GM19023 (cell line): ENCODE results near the gene C17orf50.
A peak's percentile ranks its signal among the peaks of the same experiment; 100 is the strongest.
"Not testable (repeated sequence)": the region's sequence is repeated elsewhere in the genome, so short reads cannot be mapped to it uniquely, and the experiment has no call there.

Experiments used
- ATAC-seq: cut with Tn5 transposase; IDR thresholded peaks from one replicate; pipeline ENCODE4 v1.9.1; 2021; ENCODE audit warnings: mild to moderate bottlenecking, moderate library complexity; ENCODE audit not compliant: unreplicated experiment

The C17orf50 gene

DNA sequence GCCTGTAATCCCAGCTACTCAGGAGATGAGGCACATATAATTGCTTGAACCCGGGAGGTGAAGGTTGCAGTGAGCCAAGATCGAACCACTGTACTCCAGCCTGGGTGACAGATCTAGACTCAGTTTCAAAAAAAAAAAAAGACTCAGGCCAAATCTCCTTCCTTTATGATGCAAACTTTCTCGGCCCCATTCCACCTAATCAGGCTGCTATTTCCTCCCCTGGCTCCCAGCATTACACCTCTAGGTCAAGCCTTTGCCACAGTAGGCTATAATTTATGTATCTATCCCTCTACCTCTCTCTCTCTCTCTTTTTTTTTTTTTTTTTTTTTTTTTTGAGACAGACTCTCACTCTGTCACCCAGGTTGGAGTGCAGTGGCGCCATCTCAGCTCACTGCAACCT is 9.1 kb upstream of the C17orf50 start:
- ATAC-seq = not testable (repeated sequence)

DNA sequence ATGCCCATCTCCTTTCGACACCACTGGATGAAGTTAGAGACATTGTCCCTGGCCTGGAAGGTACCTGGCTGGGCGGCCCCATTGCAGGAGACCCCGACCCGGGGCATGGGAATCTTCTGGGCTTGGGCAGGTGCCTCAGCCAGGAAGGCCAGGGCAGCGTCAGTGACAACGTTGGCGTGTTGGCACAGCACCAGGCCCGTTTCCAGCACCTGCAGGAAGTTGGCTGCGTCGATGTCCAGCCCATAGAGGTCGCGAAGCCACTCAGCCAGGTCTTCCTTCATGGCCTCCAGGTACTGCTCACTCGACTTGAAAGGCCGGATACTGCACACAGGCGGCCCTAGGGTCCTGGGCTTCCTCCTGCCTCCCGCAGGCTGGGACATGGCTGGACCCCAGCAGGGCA is 8.2 kb upstream of the C17orf50 start:
- no peak for ATAC-seq

DNA sequence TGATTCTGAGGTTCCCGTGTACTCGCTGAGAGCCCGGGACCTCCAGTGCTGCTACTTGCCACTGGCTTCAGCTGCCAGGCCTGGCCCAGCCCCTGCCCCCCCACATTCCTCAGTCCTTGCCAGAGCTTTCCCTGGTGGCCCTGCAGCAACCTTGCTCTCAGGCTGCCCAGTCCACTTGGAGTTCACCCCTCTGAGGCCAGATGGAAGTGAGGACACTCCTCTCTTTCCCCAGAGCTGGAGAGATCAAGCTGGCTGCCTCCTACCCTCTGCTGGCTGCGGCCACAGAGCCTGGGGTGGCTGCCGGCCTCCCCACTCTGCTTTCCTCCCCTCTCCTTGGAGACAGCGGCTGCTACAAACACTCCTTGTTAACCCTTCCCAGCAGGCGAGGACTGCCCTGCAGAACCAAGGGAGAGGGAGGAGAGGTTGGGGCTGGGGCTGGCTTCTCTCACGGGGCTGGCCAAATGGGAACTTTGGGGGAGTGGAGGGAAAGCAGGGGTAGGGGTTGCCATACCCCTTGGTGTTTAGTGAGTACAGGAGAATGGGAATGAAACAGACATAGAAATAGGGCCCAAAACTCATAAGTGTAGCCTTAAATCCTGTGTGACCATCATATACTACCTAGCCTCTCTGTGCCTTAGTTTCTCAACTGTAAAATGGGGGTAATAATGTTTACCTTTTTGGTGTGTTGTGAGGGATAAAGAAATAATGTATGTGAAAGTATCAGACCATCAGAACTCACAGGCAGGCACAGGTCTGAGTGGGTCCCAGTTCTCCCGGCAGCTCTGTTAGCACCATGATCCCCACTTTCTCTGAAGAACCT is 7.5 kb upstream of the C17orf50 start, which contains the start of gene GAS2L2:
Gene GAS2L2 (minus strand): TSS at position 295 of the 820 bp plus-strand sequence. CDS start 389 bp downstream, outside the sequence.
- no peak for ATAC-seq

DNA sequence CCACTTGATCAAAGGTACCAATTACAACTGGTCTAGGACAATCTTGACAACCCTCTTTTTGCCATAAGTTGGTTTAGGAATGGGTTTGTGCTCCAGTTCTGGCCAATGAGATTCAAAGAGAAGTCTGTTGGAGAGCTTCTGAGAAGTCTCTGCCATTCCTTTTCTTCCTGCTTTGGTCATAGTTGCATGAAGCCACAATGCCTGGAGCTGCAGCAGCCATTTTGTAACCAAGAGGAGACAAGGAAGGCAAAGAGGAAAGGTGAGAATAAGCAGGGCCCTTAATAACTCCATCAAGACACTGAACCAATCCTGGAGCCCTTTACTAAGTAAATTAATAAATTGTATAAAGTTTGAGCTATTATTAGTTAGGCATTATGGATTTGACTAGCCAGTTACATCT is 3.4 kb upstream of the C17orf50 start:
- ATAC-seq = no peak

DNA sequence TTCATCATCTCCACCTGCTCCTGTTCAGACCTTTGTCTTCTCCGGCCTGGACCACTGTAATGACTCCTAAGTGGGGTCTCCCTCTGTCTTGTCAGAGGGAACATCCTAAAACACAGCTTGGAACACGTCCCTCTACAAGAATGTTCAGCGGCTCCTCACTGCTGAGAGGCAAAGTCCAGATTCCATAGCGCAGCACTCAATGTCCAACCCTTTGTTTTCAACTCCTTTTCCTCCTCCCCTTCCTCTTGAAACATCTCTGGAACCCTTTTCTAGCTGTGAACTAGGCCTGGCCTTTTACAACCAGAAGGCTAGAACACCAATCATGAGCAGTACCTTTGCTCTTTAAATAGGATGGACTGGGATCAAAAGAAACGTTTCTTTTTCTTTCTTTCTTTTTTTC is 914 bp downstream of the C17orf50 start:
- no peak for ATAC-seq

DNA sequence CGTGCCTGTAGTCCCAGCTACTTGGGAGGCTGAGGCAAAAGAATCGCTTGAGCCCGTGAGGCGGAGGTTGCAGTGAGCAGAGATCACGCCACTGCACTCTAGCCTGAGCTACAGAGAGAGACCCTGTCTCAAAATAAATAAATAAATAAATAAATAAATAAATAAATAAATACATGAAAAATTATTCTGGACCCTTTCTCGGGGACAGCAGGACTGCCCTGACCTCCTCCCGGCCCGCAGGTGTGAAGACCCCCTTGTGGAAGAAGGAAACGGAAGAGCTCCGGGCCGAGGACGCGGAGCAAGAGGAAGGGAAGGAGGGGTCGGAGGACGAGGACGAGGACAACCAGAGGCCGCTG is 3.1 kb downstream of the C17orf50 start:
- no peak for ATAC-seq

DNA sequence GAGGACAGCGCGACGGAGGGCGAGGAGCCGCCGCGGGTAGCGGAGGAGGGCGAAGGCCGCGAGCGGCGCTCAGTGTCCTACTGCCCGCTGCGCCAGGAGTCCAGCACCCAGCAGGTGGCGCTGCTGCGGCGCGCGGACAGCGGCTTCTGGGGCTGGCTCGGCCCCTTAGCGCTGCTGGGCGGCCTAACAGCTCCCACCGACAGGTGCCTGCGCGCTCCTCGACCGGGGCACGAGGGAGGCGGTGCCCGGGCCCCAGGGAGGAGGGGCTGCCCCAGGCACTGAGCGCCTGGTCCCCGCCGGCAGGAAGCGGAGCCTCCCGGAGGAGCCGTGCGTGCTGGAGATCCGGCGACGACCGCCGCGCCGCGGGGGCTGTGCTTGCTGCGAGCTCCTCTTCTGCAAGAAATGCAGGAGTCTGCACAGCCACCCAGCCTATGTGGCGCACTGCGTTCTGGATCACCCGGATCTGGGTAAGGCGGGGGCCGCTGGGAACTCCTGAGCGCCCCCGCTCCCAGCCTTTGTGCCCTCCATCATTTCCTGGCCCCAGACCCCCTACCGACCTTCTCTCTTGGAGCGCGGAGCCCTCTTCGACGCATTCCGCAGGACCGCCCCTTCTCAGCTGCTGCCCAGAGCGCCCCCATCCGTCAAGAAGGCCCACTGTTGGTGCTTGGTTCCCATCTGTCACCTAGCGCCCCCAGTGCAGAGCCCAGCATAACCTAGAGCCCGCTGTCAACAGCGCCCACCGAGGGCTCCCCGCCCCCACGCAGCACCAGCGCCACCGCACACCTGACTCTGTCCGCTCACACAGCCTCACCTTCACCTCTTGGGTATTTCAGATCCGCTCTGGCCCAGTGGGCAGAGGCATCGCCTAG is 3.7 kb downstream of the C17orf50 start:
- peak; percentile 88 for ATAC-seq

DNA sequence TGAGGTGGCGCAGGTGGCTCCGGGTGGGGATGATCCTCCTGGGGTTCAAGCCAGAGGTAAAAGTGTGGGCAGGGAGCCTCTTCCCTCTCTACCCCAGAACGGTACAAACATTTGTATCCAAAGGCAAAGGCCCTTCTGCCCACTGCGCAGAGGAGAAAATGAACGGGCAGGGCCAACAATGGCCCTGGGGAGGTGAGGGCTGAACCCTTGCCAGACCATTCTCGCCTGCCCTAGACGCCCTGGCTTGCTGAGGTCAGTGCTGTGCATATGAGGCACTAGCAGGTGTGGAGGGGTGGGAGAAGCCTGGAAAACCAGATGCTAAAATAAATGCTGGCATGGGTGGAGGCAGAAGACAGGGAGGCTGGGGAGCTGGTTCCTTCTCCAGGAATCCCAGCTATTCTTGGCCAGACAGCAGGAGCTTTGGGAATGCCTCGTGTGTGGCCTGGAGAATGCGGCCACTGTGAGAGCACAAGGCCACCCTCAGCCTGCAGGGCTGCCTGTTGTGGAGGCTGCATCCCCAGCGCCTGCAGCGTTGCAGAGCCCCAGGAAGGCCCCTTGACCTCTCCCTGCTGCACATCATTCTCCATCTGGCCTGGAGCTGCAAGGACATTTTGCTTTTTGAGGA is 4.5 kb downstream of the C17orf50 start:
- no peak for ATAC-seq

DNA sequence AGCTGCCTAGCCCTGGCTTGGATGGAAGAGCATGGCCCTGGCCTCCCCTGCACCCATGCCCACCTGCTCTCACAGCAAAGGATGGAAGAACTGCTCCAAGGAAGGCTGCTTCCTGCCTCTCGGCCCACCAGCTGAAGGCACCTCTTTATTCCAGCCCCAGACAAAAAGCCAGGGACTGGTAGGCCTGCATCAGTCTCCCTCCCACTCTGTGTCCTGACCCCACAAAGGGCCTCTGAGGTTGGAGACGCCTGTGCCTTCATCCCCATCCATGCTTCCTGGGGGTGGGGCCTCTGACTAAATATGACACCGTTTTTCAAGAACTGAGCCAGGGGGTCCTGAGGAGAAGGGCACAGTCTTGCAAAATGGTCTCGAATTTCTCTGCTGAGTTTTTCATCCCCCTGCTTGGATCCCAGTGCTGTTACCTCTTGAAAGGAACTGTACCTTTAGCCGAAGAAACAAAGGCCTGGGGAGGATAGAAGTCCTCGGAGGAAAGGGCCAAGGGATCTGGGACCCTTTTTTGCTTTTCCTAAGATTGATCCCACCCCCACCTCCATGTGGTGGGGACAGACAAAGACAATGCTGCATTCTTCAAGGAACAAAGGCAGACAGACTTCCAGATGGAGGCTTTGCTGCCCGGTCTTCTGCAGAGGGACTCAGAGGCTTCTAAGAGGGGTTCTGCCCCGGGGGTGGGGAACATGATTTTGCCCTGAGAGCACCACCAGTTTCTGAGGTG is 5.2 kb downstream of the C17orf50 start:
- ATAC-seq = no peak

DNA sequence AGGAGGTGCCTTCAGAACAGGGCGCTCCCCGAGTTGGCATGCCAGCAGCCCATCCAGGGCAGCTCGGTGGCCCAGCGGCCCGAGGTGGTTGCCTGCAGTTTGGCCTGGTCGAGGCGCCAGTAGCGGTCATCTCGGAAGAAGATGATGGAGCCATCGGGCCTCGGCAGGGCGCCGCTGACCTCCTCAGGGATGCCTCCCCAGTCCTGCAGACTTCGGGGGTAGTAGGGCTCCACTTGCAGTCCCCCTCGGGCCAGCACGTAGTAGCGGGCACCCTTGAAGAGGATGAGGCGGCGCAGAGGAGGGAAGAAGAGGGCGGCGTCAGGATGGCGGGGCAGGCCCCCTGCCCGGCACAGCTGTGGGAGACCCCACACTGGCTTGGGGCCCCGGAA is 5.8 kb downstream of the C17orf50 start:
- no peak for ATAC-seq

DNA sequence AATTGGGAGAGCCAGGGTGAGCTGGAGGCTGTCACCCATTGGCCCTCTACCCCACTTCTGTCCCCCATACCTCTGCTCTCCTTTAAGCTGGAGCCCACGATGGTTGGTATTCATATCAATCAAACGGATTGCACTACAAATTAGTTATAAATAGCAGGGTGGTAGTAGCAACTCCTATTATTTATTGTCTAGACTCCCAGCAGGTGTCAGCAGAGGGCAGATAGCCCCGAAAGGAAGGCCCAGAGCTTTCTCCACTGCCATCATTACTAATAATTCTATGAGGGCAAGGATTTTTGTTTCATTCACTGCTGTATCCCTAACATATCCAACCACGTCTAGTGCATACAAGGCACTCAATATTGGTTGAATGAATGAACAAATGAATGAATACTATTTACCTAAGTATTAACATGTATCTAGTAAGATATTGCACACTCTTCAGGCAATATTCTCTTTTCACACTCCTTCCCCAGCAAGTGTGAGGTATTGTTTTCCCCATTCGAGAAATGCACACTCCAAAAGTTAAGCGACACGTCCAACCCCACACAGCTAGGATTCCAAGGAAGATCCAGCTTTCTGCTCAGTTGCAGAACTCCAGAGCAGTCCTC is 6.3 kb downstream of the C17orf50 start:
- ATAC-seq = no peak

DNA sequence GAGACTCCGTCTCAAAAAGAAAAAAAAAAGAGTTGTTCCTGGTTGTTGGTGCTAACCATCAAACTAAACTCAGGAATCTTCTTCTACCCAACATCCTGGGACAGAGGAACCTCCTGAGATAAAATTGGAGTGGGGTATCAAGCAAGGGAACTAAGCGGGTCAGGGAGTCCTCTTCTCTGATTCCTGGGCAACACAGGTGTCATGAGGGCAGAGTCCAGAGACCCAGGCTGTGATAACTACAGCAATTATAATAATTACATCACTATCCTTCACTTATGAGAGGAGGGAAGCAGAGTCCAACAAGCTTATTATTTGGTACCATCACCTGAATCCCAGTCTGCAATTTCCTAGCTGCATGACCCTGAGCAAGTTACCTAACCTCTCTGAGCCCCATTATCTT is 8.1 kb downstream of the C17orf50 start:
- ATAC-seq = no peak

DNA sequence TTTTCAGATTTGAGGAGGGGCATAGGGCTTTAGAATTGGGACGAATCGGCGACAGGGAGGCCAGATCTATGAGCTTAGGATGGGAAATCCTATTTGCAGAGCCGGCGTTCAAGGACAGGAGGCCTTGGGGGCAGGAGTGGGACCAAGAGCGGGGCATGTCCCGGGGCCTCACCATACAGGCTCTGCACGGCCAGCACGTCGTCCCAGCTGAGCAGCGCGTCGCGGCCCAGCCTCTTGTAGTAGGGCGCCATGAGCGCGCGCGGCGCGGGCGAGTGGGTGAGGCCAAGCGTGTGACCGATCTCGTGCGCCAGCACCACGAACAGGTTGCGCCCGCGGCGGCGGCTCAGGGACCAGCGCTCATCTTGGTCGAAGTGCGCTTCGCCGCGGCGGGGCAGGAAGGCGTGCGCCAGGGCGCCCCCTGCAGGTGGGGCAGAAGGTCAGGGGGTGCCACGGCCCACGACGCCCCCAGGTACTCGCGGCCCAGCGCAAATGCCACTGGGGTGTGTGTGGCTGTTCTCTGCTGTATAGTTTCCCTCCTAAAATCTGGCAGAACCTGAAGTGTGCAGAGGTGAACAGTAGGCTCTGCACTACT is 9.3 kb downstream of the C17orf50 start:
- no peak for ATAC-seq

DNA sequence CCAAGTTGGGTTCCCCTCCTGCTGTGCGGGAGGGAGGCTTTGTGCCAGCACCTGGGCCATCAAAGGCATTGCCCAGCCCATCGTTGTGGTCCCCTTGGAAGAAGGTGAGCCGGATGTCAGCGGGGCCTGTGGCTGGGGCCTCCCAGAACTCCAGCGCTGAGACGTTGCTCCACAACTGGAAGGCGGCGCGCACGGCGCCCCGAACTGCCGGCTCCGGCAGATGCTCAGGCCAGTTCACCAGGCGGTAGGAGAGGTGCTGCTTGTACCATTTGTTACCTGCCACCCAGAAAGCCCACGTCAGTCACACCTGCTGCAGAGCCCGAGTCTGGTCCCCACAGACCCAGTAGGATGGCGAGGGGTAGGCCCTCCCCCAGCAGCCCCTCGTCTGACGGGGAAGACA is 12.4 kb downstream of the C17orf50 start:
- ATAC-seq = no peak

DNA sequence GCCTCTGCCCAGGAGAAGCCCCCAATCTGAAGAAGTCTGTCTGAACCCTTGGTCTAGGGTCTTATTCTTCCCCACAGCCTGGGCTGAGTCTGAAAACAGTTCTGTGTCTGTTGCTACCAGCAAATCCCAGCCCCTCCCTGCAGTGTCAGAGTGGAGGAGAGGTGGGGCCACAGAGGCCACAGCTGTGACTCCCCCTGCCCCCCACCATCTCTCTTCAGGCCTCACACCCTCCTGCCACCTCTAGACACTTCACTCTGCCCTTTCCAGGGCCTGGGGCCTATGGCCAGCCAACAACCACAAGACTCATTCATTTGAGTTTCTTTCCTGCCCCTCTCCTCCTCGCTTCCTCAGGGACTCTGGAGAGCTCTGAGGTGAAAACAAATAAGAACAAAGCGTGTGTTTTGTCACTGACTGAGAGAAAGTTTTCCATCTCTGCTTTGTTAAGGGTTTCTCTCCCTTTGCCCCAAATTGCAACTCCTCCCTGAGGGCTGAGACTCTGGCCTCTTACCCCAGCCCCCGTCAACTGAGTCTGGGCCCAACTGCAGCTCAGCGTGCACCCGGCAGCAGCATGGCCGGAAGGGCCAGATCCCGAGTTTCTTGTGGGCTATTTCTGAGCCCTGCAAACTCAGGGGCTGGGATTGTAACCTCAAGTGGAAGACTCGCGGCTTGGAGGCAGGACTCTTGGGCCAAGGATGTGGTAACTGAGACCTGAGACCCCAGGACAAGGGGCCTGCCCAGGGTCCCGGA is 13.2 kb downstream of the C17orf50 start:
- no peak for ATAC-seq

DNA sequence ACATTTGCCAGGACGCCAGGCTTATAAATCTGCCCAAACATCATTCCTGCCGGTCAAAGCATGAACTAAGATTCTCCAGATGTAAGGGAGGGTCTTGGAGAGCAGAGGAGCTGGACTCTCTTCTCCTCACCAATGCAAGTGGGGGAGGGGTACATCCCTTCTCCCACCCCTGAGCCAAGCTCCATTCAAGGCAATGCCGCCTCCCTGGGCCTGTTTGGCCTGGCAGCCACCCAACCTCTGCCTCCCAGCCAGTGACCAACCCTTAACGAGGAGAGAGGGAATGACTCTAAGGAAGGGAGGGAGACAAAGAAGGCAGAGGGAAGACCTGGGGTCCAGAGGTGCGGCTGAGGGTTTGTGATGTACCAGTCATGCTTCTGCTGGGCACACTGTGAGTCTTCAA is 13.8 kb downstream of the C17orf50 start:
- no peak for ATAC-seq

DNA sequence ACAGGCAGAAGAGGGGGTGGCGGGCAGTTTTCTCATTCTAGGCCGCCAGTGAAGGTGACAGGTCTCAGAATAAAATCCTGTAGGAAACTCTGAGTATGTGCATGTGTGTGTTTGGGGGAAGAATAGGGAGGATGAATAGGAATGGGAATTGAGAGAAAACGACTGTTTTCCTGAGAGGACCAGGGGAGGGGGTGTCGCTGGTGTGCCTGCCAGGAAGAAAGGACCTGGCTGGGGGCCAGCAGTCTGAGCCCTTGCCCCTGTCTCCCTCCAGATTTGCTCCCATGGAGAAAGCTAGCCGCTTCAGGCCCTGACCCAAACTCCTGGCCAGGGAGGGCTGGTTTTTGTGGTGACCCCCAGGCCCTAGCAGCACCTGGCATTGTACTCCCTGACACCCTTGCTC is 14.4 kb downstream of the C17orf50 start:
- no peak for ATAC-seq

DNA sequence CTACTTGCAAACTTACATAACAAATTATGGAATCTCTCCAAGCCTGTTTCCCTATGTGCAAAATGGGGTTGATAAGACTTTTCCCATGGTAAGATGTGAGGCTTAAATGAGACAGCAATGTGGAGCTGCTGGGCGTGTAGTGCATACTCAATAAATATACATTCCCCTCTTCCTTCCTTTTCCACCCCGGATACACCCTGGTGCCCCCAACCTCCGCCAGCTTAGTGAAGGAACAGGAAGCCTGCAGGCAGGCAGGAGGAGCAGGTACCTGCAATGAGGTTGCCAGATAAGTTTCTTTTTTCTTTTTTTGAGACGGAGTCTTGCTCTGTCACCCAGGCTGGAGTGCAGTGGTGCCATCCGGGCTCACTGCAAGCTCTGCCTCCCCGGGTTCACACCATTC is 14.9 kb downstream of the C17orf50 start:
- no peak for ATAC-seq

DNA sequence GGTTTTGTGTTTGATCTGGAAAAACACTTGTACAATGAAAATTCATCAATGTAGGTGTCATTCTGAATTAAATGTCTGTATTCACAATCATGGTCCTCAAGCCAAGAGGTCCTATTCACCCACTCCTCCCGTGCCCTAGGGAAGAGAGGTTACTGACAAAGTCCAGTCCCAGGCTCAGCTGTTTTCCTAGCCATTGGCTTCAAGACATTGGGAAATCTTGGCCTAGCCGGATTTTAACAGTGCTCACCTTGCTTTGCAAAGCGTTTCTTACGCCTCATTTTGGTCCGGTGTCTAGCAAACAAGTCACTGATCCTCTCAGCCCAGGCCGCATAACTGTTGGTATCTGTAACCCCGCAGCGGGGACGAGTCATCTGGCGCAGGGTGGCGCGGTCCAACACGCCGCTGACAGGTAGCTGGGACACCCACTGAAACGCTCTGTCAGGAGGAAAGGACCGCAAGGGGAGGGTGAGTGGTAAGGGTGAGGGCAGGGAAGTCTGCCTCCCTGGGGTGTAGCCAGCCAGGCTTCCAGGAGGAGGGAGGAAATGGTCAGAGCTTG is 18.0 kb downstream of the C17orf50 start:
- ATAC-seq = no peak
